Measurements from ENCODE around the gene DICER1. TPM values are rescaled to one million over a fixed set of nuclear protein-coding genes. Genes with fewer than 3 reads are reported as not detected.

DICER1 gene
- total and polyA plus RNA-seq, 3 donors from 2014 or later = 31.7 to 111 (median 88.1) TPM

- H3K4me1 ChIP-seq = peaks cover 18% of the 10 kb centered on the region
Observed at GRCh38 chr14:95095996-95096395, 61.3 kb downstream of the DICER1 start.

DNA sequence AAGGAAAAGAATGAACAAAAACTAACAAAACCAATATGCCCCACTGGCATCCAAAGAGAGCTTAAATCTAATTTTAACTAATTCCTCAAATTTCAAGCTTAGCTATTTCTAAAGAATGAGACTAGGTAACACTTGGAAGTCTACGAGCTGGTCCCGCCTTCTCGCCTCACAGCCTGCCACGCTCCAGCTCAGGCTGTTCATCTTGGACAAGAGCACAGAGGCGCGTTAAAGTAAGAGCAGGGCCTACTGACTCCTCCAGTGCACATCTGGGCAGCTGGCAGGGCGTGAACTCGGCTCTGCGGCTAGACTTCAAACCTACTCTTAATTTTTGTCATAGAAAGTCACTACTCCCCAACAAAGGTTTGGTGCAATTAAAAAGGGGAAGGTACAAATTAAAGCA, 64.6 kb downstream of the DICER1 start:
- Histone ChIP-seq H3K36me3 (ENCODE audit: low read depth, missing control alignments) (no peaks in the 10 kb centered on the region), H3K4me3 (no peak overlapping the region), H3K27ac (no peak overlapping the region), H3K9me3 (no peaks in the 10 kb centered on the region), H3K4me1 (peaks cover 10% of the 10 kb centered on the region), H3K27me3 (no peaks in the 10 kb centered on the region)
- DNase-seq = no peak
- intact Hi-C loops (cut with DNase I; ENCODE audit: low total_unique reads) = no loop called here
- WGBS, 2 donors = 87 to 93% methylated on average over 9 of the region's 9 CpGs
- TF ChIP-seq POLR2A (IDR thresholded peaks at IDR 0.05) = no peak

More at GRCh38 chr14:95095996-95096395, 61.3 kb downstream of the DICER1 start:
- DNase-seq = no peak
- TF ChIP-seq POLR2A (IDR thresholded peaks at IDR 0.05) (no peak), CTCF (IDR thresholded peaks at IDR 0.05) (no peak)
- Histone ChIP-seq H3K27ac (no peak overlapping the region), H3K27me3 (no peaks in the 10 kb centered on the region), H3K4me3 (no peak overlapping the region), H3K36me3 (ENCODE audit: low read depth, missing control alignments) (no peaks in the 10 kb centered on the region), H3K9me3 (no peaks in the 10 kb centered on the region)
- WGBS, 2 donors = 90% methylated on average over 8 of the region's 8 CpGs
- intact Hi-C loops (cut with DNase I; ENCODE audit: low total_unique reads) = no loop called here

GRCh38 chr14:95091581-95091980, 65.7 kb downstream of the DICER1 start:
- TF ChIP-seq POLR2A (IDR thresholded peaks at IDR 0.05) (no peak), CTCF (IDR thresholded peaks at IDR 0.05) (no peak)
- Histone ChIP-seq H3K4me1 (no peaks in the 10 kb centered on the region), H3K9me3 (no peaks in the 10 kb centered on the region), H3K4me3 (no peak overlapping the region), H3K27ac (no peak overlapping the region), H3K27me3 (no peaks in the 10 kb centered on the region), H3K36me3 (ENCODE audit: low read depth, missing control alignments) (no peaks in the 10 kb centered on the region)
- no peak for DNase-seq
- WGBS, 2 donors = 45 to 56% methylated on average over 4 of the region's 4 CpGs
- intact Hi-C loops (cut with DNase I; ENCODE audit: low total_unique reads) = no loop called here

GRCh38 chr14:95088665-95089064, 68.7 kb downstream of the DICER1 start:
- WGBS, 2 donors = 60 to 64% methylated on average over 4 of the region's 4 CpGs
- no peak for TF ChIP-seq POLR2A (IDR thresholded peaks at IDR 0.05)
- TF ChIP-seq CTCF (IDR thresholded peaks at IDR 0.05) = no peak

GRCh38 chr14:95087619-95088018, 69.7 kb downstream of the DICER1 start:
- Histone ChIP-seq H3K9me3 (no peaks in the 10 kb centered on the region), H3K27me3 (no peaks in the 10 kb centered on the region), H3K4me1 (no peaks in the 10 kb centered on the region), H3K4me3 (no peak overlapping the region), H3K36me3 (ENCODE audit: low read depth, missing control alignments) (no peaks in the 10 kb centered on the region), H3K27ac (no peak overlapping the region)
- no peak for DNase-seq
- WGBS, 2 donors = 86 to 90% methylated on average over 6 of the region's 6 CpGs
- intact Hi-C loops (cut with DNase I; ENCODE audit: low total_unique reads) = no loop called here
- no peak for TF ChIP-seq CTCF (IDR thresholded peaks at IDR 0.05)
- no peak for TF ChIP-seq POLR2A (IDR thresholded peaks at IDR 0.05)

More at GRCh38 chr14:95088665-95089064, 68.7 kb downstream of the DICER1 start:
- Histone ChIP-seq H3K4me1 (no peaks in the 10 kb centered on the region), H3K36me3 (ENCODE audit: low read depth, missing control alignments) (no peaks in the 10 kb centered on the region), H3K27ac (no peak overlapping the region), H3K4me3 (no peak overlapping the region), H3K27me3 (no peaks in the 10 kb centered on the region), H3K9me3 (no peaks in the 10 kb centered on the region)
- intact Hi-C loops (cut with DNase I; ENCODE audit: low total_unique reads) = no loop called here
- no peak for DNase-seq
